RWPE2 (cell line): ENCODE results near the gene CADPS.

Experiments used
- ATAC-seq: fragments of 200-7000 bp; cut with Tn5 transposase; 3 replicates; pipeline ENCODE4 v1.9.1; 2021; ENCODE audit warnings: low read depth
- DNase-seq: peaks from one replicate; pipeline ENCODE4 v3.0.0-alpha.2; 2020; ENCODE audit warnings: low spot score
- H3K27ac ChIP-seq: fragments of 450-650 bp; 2 replicates; pipeline ENCODE4 v1.5.1; 2017; ENCODE audit warnings: mild to moderate bottlenecking; ENCODE audit not compliant: poor library complexity, severe bottlenecking
- H3K27me3 ChIP-seq: fragments of 250-450 bp; sonication (Bioruptor Pico); 2 replicates; pipeline ENCODE4 v1.5.1; 2021; ENCODE audit warnings: mild to moderate bottlenecking, moderate library complexity; ENCODE audit not compliant: insufficient read depth, poor library complexity, severe bottlenecking
- H3K36me3 ChIP-seq: fragments of 250-450 bp; sonication (Bioruptor Pico); 2 replicates; pipeline ENCODE4 v1.5.1; 2020; ENCODE audit warnings: low read depth, mild to moderate bottlenecking, moderate library complexity
- H3K4me1 ChIP-seq: fragments of 250-450 bp; sonication (Bioruptor Pico); 2 replicates; pipeline ENCODE4 v1.5.1; 2021; ENCODE audit warnings: mild to moderate bottlenecking, moderate library complexity; ENCODE audit not compliant: insufficient read depth, poor library complexity, severe bottlenecking
- H3K4me3 ChIP-seq: fragments of 250-450 bp; sonication (Bioruptor Pico); 2 replicates; pipeline ENCODE4 v1.5.1; 2021; ENCODE audit warnings: mild to moderate bottlenecking, moderate library complexity; ENCODE audit not compliant: severe bottlenecking
- H3K9me3 ChIP-seq: fragments of 250-450 bp; sonication (Bioruptor Pico); 2 replicates; pipeline ENCODE4 v1.5.1; 2021; ENCODE audit warnings: mild to moderate bottlenecking, moderate library complexity; ENCODE audit not compliant: severe bottlenecking
- CTCF ChIP-seq: fragments of 450-650 bp; IDR thresholded peaks from one replicate; pipeline ENCODE4 v1.5.1; 2017; ENCODE audit warnings: mild to moderate bottlenecking, moderate library complexity; ENCODE audit not compliant: poor library complexity, severe bottlenecking

The CADPS gene

DNA sequence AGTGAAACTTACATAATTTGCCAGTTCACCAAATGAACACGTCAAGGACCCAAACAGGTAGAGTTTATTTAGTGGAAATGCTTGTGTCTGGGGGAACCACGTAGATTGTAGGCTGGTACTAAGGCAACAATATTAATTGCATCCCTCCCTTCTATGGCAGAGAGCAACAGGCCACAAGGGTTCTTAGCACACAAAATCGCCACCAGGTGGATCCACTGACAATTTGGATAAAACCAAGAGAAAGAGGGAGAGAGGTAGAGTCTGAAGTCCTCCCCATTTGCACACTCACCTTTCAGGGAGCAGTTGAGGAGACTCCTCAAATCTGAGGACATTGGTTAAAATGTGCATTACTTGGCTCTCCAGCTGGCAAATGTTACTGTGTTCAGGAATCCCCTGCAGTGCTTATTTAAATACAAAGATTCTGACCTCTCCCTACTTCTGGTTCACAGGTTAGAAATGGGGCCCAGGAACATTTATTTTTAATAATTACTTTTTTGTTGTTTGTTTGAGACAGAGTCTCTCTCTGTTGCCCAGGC is 320.9 kb downstream of the CADPS start:
- no peak for DNase-seq
- H3K4me1 ChIP-seq = peaks cover 2% of the 10 kb centered on the region
- no peak overlapping the region for H3K4me3 ChIP-seq
- peak; percentile 39 for TF ChIP-seq CTCF
- H3K36me3 ChIP-seq = no peaks in the 10 kb centered on the region
- no peaks in the 10 kb centered on the region for H3K9me3 ChIP-seq
- H3K27me3 ChIP-seq = no peaks in the 10 kb centered on the region
- no peak overlapping the region for H3K27ac ChIP-seq
- ATAC-seq = peak; percentile 49; the same call in 1 of the 3 replicates

DNA sequence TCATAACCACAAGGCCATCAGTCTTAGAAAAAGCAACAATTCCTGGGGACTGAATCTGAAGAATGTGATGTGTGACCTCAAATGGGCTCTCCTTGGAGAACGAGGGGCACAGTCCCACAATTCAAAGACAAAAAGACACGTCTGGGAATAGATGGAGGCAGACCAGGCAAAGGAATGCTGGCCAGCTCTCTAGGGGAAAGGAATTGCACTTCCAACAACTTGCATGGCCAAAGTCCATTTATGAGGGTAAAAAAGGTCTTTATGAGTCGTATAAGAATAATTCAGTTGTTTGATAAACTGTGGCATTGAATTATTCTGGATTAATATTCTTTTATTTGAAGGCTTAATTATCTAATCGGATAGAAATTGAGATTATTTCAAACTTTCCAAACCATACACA is 321.4 kb downstream of the CADPS start:
- no peak overlapping the region for H3K4me3 ChIP-seq
- DNase-seq = no peak

DNA sequence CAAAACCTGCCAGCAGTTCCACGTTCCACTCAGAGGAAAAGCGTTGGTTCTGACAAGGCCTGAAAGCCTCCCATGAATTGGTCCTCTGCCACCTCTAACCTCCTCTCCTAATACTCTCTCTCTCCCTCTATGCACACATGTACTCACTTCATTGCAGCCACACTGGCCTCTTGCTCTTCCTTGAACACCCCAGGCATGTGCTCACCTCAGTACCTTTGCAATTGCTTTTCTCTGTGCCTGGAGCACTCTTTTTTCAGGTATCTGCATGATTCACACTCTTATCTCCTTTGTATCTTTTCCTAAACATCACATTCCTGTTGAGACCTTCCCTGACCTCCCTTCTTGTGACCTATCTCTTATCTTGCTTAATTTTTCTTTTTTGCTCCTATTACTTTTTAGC is 323.7 kb downstream of the CADPS start:
- DNase-seq (no peak), ATAC-seq (no peak)
- Histone ChIP-seq H3K4me3 (no peak overlapping the region), H3K36me3 (no peaks in the 10 kb centered on the region), H3K27me3 (no peaks in the 10 kb centered on the region), H3K27ac (no peak overlapping the region), H3K9me3 (no peaks in the 10 kb centered on the region), H3K4me1 (peaks cover 15% of the 10 kb centered on the region)
- no peak for TF ChIP-seq CTCF

More for the DNA sequence above, 321.4 kb downstream of the CADPS start:
- Histone ChIP-seq H3K4me1 (peaks cover 7% of the 10 kb centered on the region), H3K36me3 (no peaks in the 10 kb centered on the region), H3K27me3 (no peaks in the 10 kb centered on the region), H3K27ac (no peak overlapping the region), H3K9me3 (no peaks in the 10 kb centered on the region)
- ATAC-seq = no peak
- no peak for TF ChIP-seq CTCF

DNA sequence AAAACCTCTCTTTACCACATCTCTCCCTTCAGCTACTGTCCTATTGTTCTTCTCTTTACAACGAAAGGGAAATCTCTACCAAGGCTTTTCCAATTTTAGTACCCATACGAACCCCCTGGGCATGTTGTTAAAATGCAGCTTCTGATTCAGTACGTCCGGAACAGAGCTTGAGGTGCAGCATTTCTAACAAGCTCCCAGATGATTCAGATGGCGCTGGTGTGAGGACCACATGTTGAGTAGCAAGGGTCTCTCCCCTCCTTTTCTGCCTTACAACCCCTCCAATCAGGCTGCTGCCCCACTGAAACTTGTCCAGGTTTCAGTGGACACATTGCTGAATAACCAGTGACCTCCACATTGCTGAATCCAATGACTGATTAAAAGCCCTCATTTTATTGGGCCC is 324.8 kb downstream of the CADPS start:
- no peaks in the 10 kb centered on the region for H3K9me3 ChIP-seq
- no peaks in the 10 kb centered on the region for H3K36me3 ChIP-seq
- no peak for TF ChIP-seq CTCF
- ATAC-seq (no peak), DNase-seq (no peak)
- no peaks in the 10 kb centered on the region for H3K27me3 ChIP-seq
- no peak overlapping the region for H3K27ac ChIP-seq
- no peak overlapping the region for H3K4me3 ChIP-seq
- H3K4me1 ChIP-seq = peaks cover 15% of the 10 kb centered on the region

DNA sequence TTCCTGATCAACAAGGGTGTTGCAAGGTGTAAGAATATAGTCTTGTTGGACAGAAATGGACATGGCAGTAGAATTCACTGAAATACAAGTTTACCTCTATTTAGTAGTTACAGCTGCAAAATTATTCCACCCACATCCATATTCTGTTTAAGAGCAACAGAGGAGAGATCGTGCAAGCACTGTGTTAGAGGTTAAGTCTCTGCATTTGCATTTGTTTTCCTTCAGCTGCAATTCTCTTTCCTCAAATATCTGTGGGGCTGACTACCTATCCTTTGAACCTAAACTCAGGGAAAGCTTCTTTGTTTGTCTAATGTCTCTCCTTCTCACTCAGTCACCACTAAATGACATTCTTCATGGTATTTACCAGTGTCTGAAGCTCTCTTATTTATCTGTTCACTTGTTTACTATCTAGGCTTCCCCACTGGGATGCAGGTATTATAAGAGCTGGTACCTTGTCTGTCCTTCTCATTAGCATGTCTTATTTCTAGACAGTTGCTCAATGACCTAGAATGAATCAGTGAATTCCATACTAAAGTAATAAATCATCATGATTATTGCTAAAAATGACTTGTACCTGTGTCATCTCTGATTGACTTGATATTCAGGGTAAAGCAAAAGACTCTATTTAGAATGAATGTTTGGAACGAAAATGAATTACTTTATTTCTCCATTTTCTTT is 326.5 kb downstream of the CADPS start:
- Histone ChIP-seq H3K27ac (peak overlapping the region; percentile 45), H3K36me3 (no peaks in the 10 kb centered on the region), H3K9me3 (no peaks in the 10 kb centered on the region), H3K4me3 (no peak overlapping the region), H3K27me3 (peaks cover 8% of the 10 kb centered on the region), H3K4me1 (peaks cover 15% of the 10 kb centered on the region)
- TF ChIP-seq CTCF = no peak
- no peak for DNase-seq
- ATAC-seq = peak; percentile 84
